ENCODE results near the gene CLCN6. TPM values are rescaled to one million over a fixed set of nuclear protein-coding genes. Genes with fewer than 3 reads are reported as not detected.

The CLCN6 gene
- total RNA-seq: 18.6 and 19.0 TPM in 2 replicates

GRCh38 chr1:11805422-11806306, at the start of gene CLCN6, which contains the start of gene MTHFR:
CLCN6 (plus strand) TSS chr1:11806191; CDS start chr1:11806263, 72 bp downstream.
MTHFR (minus strand) TSS chr1:11805964; CDS start chr1:11803116, 2,848 bp downstream.
- TF ChIP-seq CTCF (IDR thresholded peaks at IDR 0.05; ENCODE audit: insufficient read depth, low read depth, low read length): no peak
- H3K4me3 ChIP-seq (ENCODE audit: low read depth, low read length): peak within 1 kb of the TSS; percentile 89
- peak; percentile 99 for DNase-seq (ENCODE audit: low read depth)

- no peak for TF ChIP-seq CTCF (IDR thresholded peaks at IDR 0.05; ENCODE audit: insufficient read depth, low read depth, low read length)
- DNase-seq (ENCODE audit: low read depth): no peak
These were observed 48.9 kb upstream of the CLCN6 start for GRCh38 chr1:11757047-11757446.

GRCh38 chr1:11759791-11760190, 46.2 kb upstream of the CLCN6 start:
- no peak for TF ChIP-seq CTCF (IDR thresholded peaks at IDR 0.05; ENCODE audit: insufficient read depth, low read depth, low read length)
- DNase-seq (ENCODE audit: low read depth): no peak
- H3K4me3 ChIP-seq (ENCODE audit: low read depth, low read length): no peak overlapping the region

More at GRCh38 chr1:11757047-11757446, 48.9 kb upstream of the CLCN6 start:
- H3K4me3 ChIP-seq (ENCODE audit: low read depth, low read length): no peak overlapping the region

- TF ChIP-seq CTCF (IDR thresholded peaks at IDR 0.05; ENCODE audit: insufficient read depth, low read depth, low read length): no peak
- H3K4me3 ChIP-seq (ENCODE audit: low read depth, low read length): no peak overlapping the region
- no peak for DNase-seq (ENCODE audit: low read depth)
These were observed 44.7 kb upstream of the CLCN6 start for GRCh38 chr1:11761285-11761684.

GRCh38 chr1:11761988-11762406, 44.0 kb upstream of the CLCN6 start, which contains the start of gene C1orf167:
C1orf167 (plus strand) TSS chr1:11762193; CDS start chr1:11764401, 2,208 bp downstream.
- no peak for DNase-seq (ENCODE audit: low read depth)
- no peak for TF ChIP-seq CTCF (IDR thresholded peaks at IDR 0.05; ENCODE audit: insufficient read depth, low read depth, low read length)
- no peak within 1 kb of the TSS for H3K4me3 ChIP-seq (ENCODE audit: low read depth, low read length)

GRCh38 chr1:11764115-11764514, 41.9 kb upstream of the CLCN6 start:
- DNase-seq (ENCODE audit: low read depth): no peak
- TF ChIP-seq CTCF (IDR thresholded peaks at IDR 0.05; ENCODE audit: insufficient read depth, low read depth, low read length): no peak
- H3K4me3 ChIP-seq (ENCODE audit: low read depth, low read length): no peak overlapping the region

Data from fibroblast of villous mesenchyme (primary cell).